Mucosa of descending colon (tissue), 3 donors: ENCODE data around the gene ZCCHC7. TPM values are rescaled to one million over a fixed set of nuclear protein-coding genes. Genes with fewer than 3 reads are reported as not detected.
A peak's percentile ranks its signal among the peaks of the same experiment; 100 is the strongest.

Source experiments
- ATAC-seq: fragments of 200-7000 bp; cut with Tn5 transposase; one replicate; pipeline ENCODE4 v1.9.1; 2020; ENCODE audit warnings: mild to moderate bottlenecking, moderate library complexity
- DNase-seq, 3 donors: peaks; one replicate each; pipeline ENCODE4 v3.0.0-alpha.2; 2020
- H3K36me3 ChIP-seq: fragments of 200-600 bp; one replicate; pipeline ENCODE4 v1.8.0; 2021; ENCODE audit warnings: low read depth, mild to moderate bottlenecking
- H3K4me1 ChIP-seq: fragments of 200-600 bp; one replicate; pipeline ENCODE4 v1.8.0; 2021; ENCODE audit warnings: low read depth, mild to moderate bottlenecking
- H3K4me3 ChIP-seq: fragments of 200-600 bp; one replicate; pipeline ENCODE4 v1.8.0; 2021; ENCODE audit warnings: mild to moderate bottlenecking
- H3K9me3 ChIP-seq: fragments of 200-600 bp; one replicate; pipeline ENCODE4 v1.8.0; 2021; ENCODE audit warnings: mild to moderate bottlenecking
- CTCF ChIP-seq: fragments of 200-600 bp; IDR thresholded peaks from one replicate; pipeline ENCODE4 v1.8.0; 2022; ENCODE audit warnings: antibody characterized with exemption, mild to moderate bottlenecking
- intact Hi-C, 2 donors: fragments of 100-400 bp; cut with DNase I in 1 of 2; cut with micrococcal nuclease in 1 of 2; formaldehyde crosslinking; loops; one replicate each; pipeline versions ENCODE4 v1.11.0 to v1.11.1; 2022; cut with DNase I, micrococcal nuclease
- total RNA-seq, 3 donors: library from RNA; stranded (reverse); fragmentation: NEBNext Ultra II Directional in 2 of 3; extraction: Animal tissue kit (Norgen Biotek cat#: 25700) in 2 of 3; gene quantifications; one replicate each; pipeline versions ENCODE4 v1.2.1 to v1.2.4, GENCODE V29; 2021 to 2023
- donor health status: DM: no; HTN: no; CAD: no; lungs with moderate emphysema.
- donor health status: DM: no; HTN: no; CAD: no.
- donor health status: DM: no; HTN: yes; CAD: no.

Gene ZCCHC7
- total RNA-seq, 3 donors from 2014 or later, result 18.3 to 25.7 (median 19.7) TPM

GRCh38 chr9:37383393-37383792 is 263.0 kb downstream of the ZCCHC7 start:
- no peaks in the 10 kb centered on the region for H3K4me1 ChIP-seq
- no peaks in the 10 kb centered on the region for H3K36me3 ChIP-seq
- intact Hi-C loops, result no loop called here
- DNase-seq (no peak), ATAC-seq (no peak)
- H3K9me3 ChIP-seq, result no peaks in the 10 kb centered on the region
- TF ChIP-seq CTCF, result no peak
- no peak overlapping the region for H3K4me3 ChIP-seq

GRCh38 chr9:37383876-37384746 is 263.7 kb downstream of the ZCCHC7 start:
- no peaks in the 10 kb centered on the region for H3K4me1 ChIP-seq
- TF ChIP-seq CTCF, result no peak
- ATAC-seq (no peak), DNase-seq (no peak)
- no peaks in the 10 kb centered on the region for H3K9me3 ChIP-seq
- intact Hi-C loops, result no loop called here
- no peak overlapping the region for H3K4me3 ChIP-seq
- H3K36me3 ChIP-seq, result no peaks in the 10 kb centered on the region

- ATAC-seq, result no peak
- no peak for DNase-seq
- TF ChIP-seq CTCF, result no peak
- intact Hi-C loops, result no loop called here
- H3K36me3 ChIP-seq, result no peaks in the 10 kb centered on the region
- H3K9me3 ChIP-seq, result no peaks in the 10 kb centered on the region
- H3K4me3 ChIP-seq, result no peak overlapping the region
- H3K4me1 ChIP-seq, result no peaks in the 10 kb centered on the region
Observed at GRCh38 chr9:37385286-37385685, 264.9 kb downstream of the ZCCHC7 start.

- no peaks in the 10 kb centered on the region for H3K4me1 ChIP-seq
- no peaks in the 10 kb centered on the region for H3K36me3 ChIP-seq
- TF ChIP-seq CTCF, result no peak
- no peak for DNase-seq
- ATAC-seq, result no peak
- intact Hi-C loops, result no loop called here
- H3K9me3 ChIP-seq, result no peaks in the 10 kb centered on the region
- H3K4me3 ChIP-seq, result no peak overlapping the region
Observed at GRCh38 chr9:37386988-37387387, 266.6 kb downstream of the ZCCHC7 start.

GRCh38 chr9:37390759-37391158 is 270.4 kb downstream of the ZCCHC7 start:
- ATAC-seq (peak; percentile 90), DNase-seq (peak in 2 of 3 donors; percentile 73 to 80)
- H3K36me3 ChIP-seq, result no peaks in the 10 kb centered on the region
- H3K9me3 ChIP-seq, result no peaks in the 10 kb centered on the region
- H3K4me1 ChIP-seq, result no peaks in the 10 kb centered on the region
- intact Hi-C loops, result no loop called here
- TF ChIP-seq CTCF, result peak; percentile 34
- H3K4me3 ChIP-seq, result no peak overlapping the region
